ENCODE results near the gene ZCWPW1.
"Not testable (repeated sequence)": the region's sequence is repeated elsewhere in the genome, so short reads cannot be mapped to it uniquely, and the experiment has no call there.

The ZCWPW1 gene

GRCh38 chr7:100374601-100375000, 53.9 kb downstream of the ZCWPW1 start:
- Histone ChIP-seq H3K27me3 (ENCODE audit: low read depth, low read length) (peaks cover 6% of the 10 kb centered on the region; the same call in 1 of the 2 replicates), H3K36me3 (replicated peaks; ENCODE audit: low read depth, low read length) (no peaks in the 10 kb centered on the region), H3K9ac (ENCODE audit: low read length) (peak overlapping the region; percentile 85), H3K79me2 (ENCODE audit: low read length) (no peaks in the 10 kb centered on the region), H4K20me1 (ENCODE audit: insufficient read depth, low read length) (no peaks in the 10 kb centered on the region), H3K9me3 (ENCODE audit: insufficient read depth, low read length) (no peaks in the 10 kb centered on the region), H3K4me2 (ENCODE audit: low read length) (peak overlapping the region; percentile 98), H3K4me3 (ENCODE audit: low read length) (peak overlapping the region; percentile 81), H2AFZ (ENCODE audit: low read depth, low read length) (peak overlapping the region; percentile 57; the same call in 1 of the 2 replicates), H3K4me1 (ENCODE audit: low read length) (peaks cover 51% of the 10 kb centered on the region), H3K27ac (ENCODE audit: low read length) (peak overlapping the region; percentile 15; the same call in 1 of the 2 replicates)
- TF ChIP-seq CTCF (IDR thresholded peaks at IDR 0.05; ENCODE audit: low read depth, low read length) (no peak), EZH2phosphoT487 (IDR thresholded peaks at IDR 0.05; ENCODE audit: low read depth) (no peak)

- H3K79me2 ChIP-seq (ENCODE audit: low read length); H3K36me3 ChIP-seq (replicated peaks; ENCODE audit: low read depth, low read length); H4K20me1 ChIP-seq (ENCODE audit: insufficient read depth, low read length); H3K27me3 ChIP-seq (ENCODE audit: low read depth, low read length); H3K9me3 ChIP-seq (ENCODE audit: insufficient read depth, low read length): not testable (repeated sequence)
- Histone ChIP-seq H3K4me3 (ENCODE audit: low read length) (peak overlapping the region; percentile 81), H3K4me1 (ENCODE audit: low read length) (peaks cover 57% of the 10 kb centered on the region), H3K27ac (ENCODE audit: low read length) (peak overlapping the region; percentile 15; the same call in 1 of the 2 replicates), H3K4me2 (ENCODE audit: low read length) (peak overlapping the region; percentile 98), H2AFZ (ENCODE audit: low read depth, low read length) (peak overlapping the region; percentile 57; the same call in 1 of the 2 replicates), H3K9ac (ENCODE audit: low read length) (peak overlapping the region; percentile 85)
- peak; percentile 48 for TF ChIP-seq CTCF (IDR thresholded peaks at IDR 0.05; ENCODE audit: low read depth, low read length)
Measured at GRCh38 chr7:100373870-100374598, 54.5 kb downstream of the ZCWPW1 start.

- H3K36me3 ChIP-seq (replicated peaks; ENCODE audit: low read depth, low read length) = no peaks in the 10 kb centered on the region
- H3K9ac ChIP-seq (ENCODE audit: low read length) = peak within 1 kb of the TSS; percentile 85
- H3K9me3 ChIP-seq (ENCODE audit: insufficient read depth, low read length) = no peaks in the 10 kb centered on the region
- H4K20me1 ChIP-seq (ENCODE audit: insufficient read depth, low read length) = no peaks in the 10 kb centered on the region
- H3K27me3 ChIP-seq (ENCODE audit: low read depth, low read length) = peaks cover 6% of the 10 kb centered on the region; the same call in 1 of the 2 replicates
- H3K27ac ChIP-seq (ENCODE audit: low read length) = peak within 1 kb of the TSS; percentile 15; the same call in 1 of the 2 replicates
- peak within 1 kb of the TSS; percentile 98 for H3K4me2 ChIP-seq (ENCODE audit: low read length)
- H3K79me2 ChIP-seq (ENCODE audit: low read length) = no peaks in the 10 kb centered on the region
- H2AFZ ChIP-seq (ENCODE audit: low read depth, low read length) = peak within 1 kb of the TSS; percentile 57; the same call in 1 of the 2 replicates
- TF ChIP-seq CTCF (IDR thresholded peaks at IDR 0.05; ENCODE audit: low read depth, low read length) (no peak), EZH2phosphoT487 (IDR thresholded peaks at IDR 0.05; ENCODE audit: low read depth) (no peak)
- peaks cover 64% of the 10 kb centered on the region for H3K4me1 ChIP-seq (ENCODE audit: low read length)
- H3K4me3 ChIP-seq (ENCODE audit: low read length) = peak within 1 kb of the TSS; percentile 81
Measured at GRCh38 chr7:100373261-100373831, 55.2 kb downstream of the ZCWPW1 start, which contains the start of gene PILRA. PILRA (plus strand) TSS chr7:100373487; CDS start chr7:100373657, 170 bp downstream.

GRCh38 chr7:100372694-100373093, 55.8 kb downstream of the ZCWPW1 start:
- Histone ChIP-seq H3K4me1 (ENCODE audit: low read length) (peaks cover 70% of the 10 kb centered on the region), H3K4me3 (ENCODE audit: low read length) (peak overlapping the region; percentile 18; the same call in 1 of the 2 replicates), H3K36me3 (replicated peaks; ENCODE audit: low read depth, low read length) (peaks cover under 1% of the 10 kb centered on the region), H3K9ac (ENCODE audit: low read length) (peak overlapping the region; percentile 28; the same call in 1 of the 2 replicates), H3K79me2 (ENCODE audit: low read length) (no peaks in the 10 kb centered on the region), H2AFZ (ENCODE audit: low read depth, low read length) (peak overlapping the region; percentile 47; the same call in 1 of the 2 replicates), H3K27me3 (ENCODE audit: low read depth, low read length) (peaks cover 6% of the 10 kb centered on the region; the same call in 1 of the 2 replicates), H4K20me1 (ENCODE audit: insufficient read depth, low read length) (no peaks in the 10 kb centered on the region), H3K4me2 (ENCODE audit: low read length) (peak overlapping the region; percentile 44), H3K9me3 (ENCODE audit: insufficient read depth, low read length) (no peaks in the 10 kb centered on the region), H3K27ac (ENCODE audit: low read length) (no peak overlapping the region)
- no peak for TF ChIP-seq EZH2phosphoT487 (IDR thresholded peaks at IDR 0.05; ENCODE audit: low read depth)
- no peak for TF ChIP-seq CTCF (IDR thresholded peaks at IDR 0.05; ENCODE audit: low read depth, low read length)
